Tongue (tissue), 2 donors: ENCODE data around the gene ARHGAP6. TPM values are rescaled to one million over a fixed set of nuclear protein-coding genes. Genes with fewer than 3 reads are reported as not detected.
"Not testable (repeated sequence)": the region's sequence is repeated elsewhere in the genome, so short reads cannot be mapped to it uniquely, and the experiment has no call there.

Experiments used
- DNase-seq: peaks from one replicate; pipeline ENCODE4 v3.0.0-alpha.2; 2015
- total RNA-seq: library from RNA; depleted of rRNA; stranded (reverse); fragments of >200 nt; gene quantifications from one replicate; pipeline ENCODE4 v1.2.3, GENCODE V29; 2014

The ARHGAP6 gene
- total RNA-seq, 1 donor from 2014 or later = 9.2 TPM

GRCh38 chrX:11397680-11398079 lies 268.0 kb downstream of the ARHGAP6 start:
- DNase-seq = no peak

GRCh38 chrX:11395859-11396258 lies 269.9 kb downstream of the ARHGAP6 start:
- no peak for DNase-seq

DNA sequence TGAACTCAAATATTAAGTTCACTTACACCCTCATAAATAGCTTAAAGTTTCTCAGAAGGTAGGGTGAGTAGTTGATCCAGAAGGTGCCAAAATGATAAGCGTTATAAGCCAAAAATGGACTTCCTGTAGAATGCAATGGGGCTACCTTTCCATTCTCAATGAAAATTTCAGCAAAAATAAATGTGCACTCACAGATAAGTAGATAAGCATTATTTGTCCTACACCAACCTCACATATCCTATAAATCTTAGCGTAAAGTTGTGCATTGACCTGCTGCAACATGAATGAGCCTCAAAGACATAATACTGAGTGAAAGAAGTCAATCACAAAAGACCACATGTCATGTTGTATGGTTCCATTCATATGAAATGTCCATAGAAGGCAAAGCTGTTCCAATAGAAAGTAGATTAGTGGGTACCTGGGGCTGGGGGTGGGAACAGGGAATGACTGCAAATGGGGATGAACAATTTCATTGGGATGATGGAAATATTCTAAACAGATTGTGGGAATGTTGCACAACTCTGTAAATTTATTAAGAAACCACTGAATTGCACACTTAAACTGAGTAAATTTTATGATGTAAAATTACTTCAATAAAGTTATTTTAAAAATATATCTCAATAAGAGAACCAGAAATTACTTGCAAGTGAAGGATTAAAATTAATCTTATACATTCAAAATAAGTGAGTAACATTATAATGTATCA lies 271.6 kb downstream of the ARHGAP6 start:
- DNase-seq = no peak

GRCh38 chrX:11386812-11387211 lies 278.9 kb downstream of the ARHGAP6 start:
- peak; percentile 35 for DNase-seq

- peak; percentile 27 for DNase-seq
Measured at GRCh38 chrX:11386001-11386523, 279.7 kb downstream of the ARHGAP6 start.

DNA sequence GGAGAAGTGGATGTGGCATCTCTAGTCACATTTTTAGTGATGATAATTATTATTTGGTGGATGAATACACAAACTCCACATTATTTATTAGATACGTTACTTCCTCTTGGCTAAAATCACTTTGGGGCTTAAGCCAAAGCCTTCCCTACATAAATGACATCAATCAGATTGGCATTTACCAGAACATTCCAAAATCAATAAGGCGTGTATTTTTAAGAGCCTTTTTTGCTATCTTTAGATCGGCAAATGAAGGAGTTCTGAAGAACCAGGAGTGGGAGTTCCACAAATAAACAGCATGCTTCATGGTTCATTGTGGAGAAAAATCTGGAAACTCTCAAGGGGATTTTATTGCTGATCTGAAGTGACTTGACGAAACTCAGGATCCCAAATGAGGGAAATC lies 282.8 kb downstream of the ARHGAP6 start:
- DNase-seq = no peak

- peak; percentile 78 for DNase-seq
Measured at GRCh38 chrX:11381464-11381863, 284.3 kb downstream of the ARHGAP6 start.

GRCh38 chrX:11380187-11380844 lies 285.4 kb downstream of the ARHGAP6 start:
- no peak for DNase-seq

GRCh38 chrX:11376163-11376562 lies 289.6 kb downstream of the ARHGAP6 start:
- DNase-seq = no peak

- no peak for DNase-seq
Measured at GRCh38 chrX:11375614-11376119, 290.1 kb downstream of the ARHGAP6 start.

DNA sequence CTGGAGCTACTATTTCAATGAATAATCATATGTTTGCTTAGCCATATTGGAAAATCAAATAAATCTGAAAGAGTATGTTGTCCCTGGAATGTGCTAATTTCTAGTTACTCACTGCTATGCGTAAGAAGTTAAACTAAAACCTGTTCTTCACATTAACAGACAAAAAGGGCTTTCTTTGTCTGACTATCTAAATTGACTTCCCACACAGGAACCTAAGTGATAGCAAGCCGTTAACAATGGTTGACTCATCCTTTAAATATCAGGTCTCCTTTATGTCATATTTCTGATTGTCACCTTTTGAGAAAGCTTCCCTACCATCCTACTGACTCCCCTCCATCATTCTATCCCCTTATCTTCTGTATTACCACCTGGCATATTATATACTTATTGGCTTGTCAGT lies 291.1 kb downstream of the ARHGAP6 start:
- DNase-seq = no peak

DNA sequence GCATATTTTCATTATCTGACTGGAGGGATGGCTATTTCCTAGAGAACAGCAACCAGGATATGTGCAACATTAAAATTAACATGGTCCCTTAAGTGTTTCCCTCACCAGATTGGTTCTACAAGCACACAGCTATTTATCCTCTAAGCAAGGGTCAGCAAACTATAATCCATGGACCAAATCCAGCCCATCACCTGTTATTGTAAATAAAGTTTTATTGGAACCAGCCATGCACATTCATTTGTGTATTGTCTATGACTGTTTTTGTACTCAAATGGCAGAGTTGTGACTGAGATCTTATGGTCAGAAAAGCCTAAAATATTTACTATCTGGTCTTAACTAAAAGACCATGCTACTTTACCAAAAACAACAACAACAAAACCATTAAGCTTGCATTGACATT lies 294.6 kb downstream of the ARHGAP6 start:
- no peak for DNase-seq

- DNase-seq = no peak
Measured at GRCh38 chrX:11367609-11368430, 297.9 kb downstream of the ARHGAP6 start.

DNA sequence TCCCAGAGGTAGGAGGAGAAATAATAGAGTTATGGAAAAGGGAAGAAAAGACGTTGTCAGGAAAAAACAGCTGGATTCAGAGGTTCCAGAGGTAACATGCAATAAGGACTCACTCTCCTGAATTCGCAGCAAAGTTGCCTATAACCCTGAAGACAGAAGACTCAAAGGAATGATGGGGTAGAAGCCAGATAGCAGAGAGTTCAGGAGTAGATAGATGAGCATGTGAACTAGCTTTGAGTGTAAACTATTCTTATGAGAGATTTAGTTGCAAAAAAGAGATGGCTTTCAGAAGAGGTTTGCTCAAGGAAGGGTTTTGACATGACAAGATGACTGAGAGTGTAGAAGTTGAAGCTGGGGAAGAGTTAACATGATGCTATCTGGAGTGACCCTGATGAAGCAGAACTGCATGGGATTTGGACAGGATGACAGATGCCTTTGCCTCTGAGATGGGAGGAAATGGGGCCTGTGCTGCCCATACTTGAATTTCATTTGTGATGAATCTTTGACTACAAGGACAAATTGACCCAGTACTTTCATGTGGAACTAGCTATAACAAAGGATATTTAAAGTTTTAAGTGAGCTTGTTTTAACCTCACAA lies 298.6 kb downstream of the ARHGAP6 start:
- no peak for DNase-seq

DNA sequence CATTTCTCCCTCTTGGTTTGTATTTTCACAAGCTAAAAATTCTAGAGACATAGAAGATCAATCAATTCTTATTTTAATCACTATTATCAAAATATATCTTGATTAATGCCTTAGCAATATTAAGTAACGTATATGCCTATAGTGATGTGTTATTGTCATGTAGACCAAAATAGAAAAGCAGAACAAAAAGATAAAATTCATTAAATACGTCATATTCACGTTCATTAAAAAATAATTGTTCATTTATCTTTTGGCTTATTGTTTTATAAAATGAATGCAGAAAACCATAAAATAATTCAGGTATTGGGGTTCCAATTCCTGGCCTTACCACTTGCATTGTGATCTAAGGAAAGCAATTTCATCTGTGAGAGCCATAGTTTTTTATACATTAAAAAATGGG lies 300.3 kb downstream of the ARHGAP6 start:
- DNase-seq = no peak

DNA sequence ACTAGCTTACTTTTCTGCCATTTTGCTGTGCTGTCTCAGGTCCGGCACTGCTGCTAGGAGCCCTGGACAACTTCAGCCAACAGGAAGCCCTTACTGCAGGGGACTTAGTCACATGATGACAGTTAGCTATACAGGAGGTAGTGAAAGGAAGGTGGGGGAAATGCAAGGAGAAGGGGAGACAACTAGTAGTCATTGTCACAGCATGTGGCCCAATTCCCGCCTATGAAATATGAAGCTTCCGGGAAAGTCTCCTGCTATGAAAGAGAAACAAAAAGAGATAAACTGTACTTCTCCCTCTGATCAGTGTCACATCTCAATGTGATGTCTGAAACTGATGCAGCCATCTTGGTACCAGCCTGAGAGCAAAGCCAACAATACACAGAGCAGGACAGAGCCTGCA lies 300.9 kb downstream of the ARHGAP6 start:
- DNase-seq = no peak

GRCh38 chrX:11363825-11364224 lies 301.9 kb downstream of the ARHGAP6 start:
- not testable (repeated sequence) for DNase-seq

GRCh38 chrX:11363069-11363594 lies 302.6 kb downstream of the ARHGAP6 start:
- DNase-seq = no peak

DNA sequence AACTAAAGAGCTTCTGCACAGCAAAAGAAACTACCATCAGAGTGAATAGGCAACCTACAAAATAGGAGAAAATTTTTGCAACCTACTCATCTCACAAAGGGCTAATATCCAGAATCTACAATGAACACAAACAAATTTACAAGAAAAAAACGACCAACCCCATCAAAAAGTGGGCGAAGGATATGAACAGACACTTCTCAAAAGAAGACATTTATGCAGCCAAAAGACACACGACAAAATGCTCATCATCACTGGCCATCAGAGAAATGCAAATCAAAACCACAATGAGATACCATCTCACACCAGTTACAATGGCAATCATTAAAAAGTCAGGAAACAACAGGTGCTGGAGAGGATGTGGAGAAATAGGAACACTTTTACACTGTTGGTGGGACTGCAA lies 304.1 kb downstream of the ARHGAP6 start:
- not testable (repeated sequence) for DNase-seq

DNA sequence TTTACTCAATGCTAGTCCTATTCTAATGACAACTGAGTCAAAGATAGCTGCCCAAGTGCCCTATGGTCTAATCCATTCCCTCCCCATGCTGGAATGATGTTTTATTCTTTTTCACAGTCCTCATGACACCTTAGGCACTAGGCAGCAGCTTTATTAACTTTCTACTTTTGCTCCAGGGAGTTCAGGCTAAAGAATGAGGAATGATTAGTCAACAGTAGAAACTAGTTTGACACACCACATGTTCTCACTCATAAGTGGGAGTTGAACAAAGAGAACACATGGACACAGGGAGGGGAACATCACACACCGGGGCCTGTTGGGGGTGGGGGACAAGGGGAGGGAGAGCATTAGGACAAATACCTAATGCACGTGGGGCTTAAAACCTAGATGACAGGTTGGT lies 309.8 kb downstream of the ARHGAP6 start:
- not testable (repeated sequence) for DNase-seq

GRCh38 chrX:11355259-11355909 lies 310.3 kb downstream of the ARHGAP6 start:
- no peak for DNase-seq
